Panc1 (cell line): Measurements from ENCODE around the gene KATNAL2.

Source experiments
- POLR2AphosphoS5 ChIP-seq: IDR thresholded peaks from 2 replicates; pipeline ENCODE4 v1.6.1; 2012; ENCODE audit warnings: mild to moderate bottlenecking, low read depth, low read length, moderate library complexity
- SIN3A ChIP-seq: IDR thresholded peaks from 2 replicates; pipeline ENCODE4 v1.6.1; 2012; ENCODE audit warnings: low read depth, mild to moderate bottlenecking, low read length, moderate library complexity, borderline replicate concordance; ENCODE audit not compliant: insufficient read depth
- TF ChIP-seq, protein P1 (sequence below): fragments of 450-650 bp; IDR thresholded peaks from 2 replicates; pipeline ENCODE4 v1.5.1; 2017; ENCODE audit warnings: mild to moderate bottlenecking

DNA sequence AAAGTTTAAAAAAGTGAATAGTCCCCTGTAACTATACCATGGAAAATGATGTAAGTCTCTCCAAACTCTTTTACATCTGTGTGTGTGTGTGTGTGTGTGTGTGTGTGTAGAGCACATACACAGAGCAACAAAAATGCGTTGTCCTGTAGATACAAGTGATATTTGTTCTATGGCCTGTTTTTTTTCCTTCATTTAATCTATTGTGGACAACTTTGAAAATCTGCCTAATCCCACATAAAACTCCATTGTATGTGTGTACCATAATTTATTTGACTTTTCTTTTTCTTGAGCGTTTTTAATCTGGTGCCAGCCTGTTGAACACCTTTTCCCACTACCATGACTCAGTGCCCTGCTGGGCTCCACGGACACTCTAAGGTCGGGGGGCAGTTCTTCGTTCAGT lies 170.3 kb downstream of the KATNAL2 start:
- no peak for TF ChIP-seq POLR2AphosphoS5
- no peak for TF ChIP-seq SIN3A
- TF ChIP-seq, protein P1, sequence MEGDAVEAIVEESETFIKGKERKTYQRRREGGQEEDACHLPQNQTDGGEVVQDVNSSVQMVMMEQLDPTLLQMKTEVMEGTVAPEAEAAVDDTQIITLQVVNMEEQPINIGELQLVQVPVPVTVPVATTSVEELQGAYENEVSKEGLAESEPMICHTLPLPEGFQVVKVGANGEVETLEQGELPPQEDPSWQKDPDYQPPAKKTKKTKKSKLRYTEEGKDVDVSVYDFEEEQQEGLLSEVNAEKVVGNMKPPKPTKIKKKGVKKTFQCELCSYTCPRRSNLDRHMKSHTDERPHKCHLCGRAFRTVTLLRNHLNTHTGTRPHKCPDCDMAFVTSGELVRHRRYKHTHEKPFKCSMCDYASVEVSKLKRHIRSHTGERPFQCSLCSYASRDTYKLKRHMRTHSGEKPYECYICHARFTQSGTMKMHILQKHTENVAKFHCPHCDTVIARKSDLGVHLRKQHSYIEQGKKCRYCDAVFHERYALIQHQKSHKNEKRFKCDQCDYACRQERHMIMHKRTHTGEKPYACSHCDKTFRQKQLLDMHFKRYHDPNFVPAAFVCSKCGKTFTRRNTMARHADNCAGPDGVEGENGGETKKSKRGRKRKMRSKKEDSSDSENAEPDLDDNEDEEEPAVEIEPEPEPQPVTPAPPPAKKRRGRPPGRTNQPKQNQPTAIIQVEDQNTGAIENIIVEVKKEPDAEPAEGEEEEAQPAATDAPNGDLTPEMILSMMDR, result no peak
